Gastrocnemius medialis (tissue), 4 donors: ENCODE measurements around the gene SUMO2.

Source experiments
- CTCF ChIP-seq, 5 experiments: fragments of 450-650 bp in 3 of 5; fragments of 200-600 bp in 2 of 5; sonication (generic) in 2 of 5; IDR thresholded peaks in 4 of 5; conservative IDR thresholded peaks in 1 of 5; 1 replicate in 4 of 5; 2 replicates in 1 of 5; pipeline ENCODE4 v1.5.1; 2016 to 2019; ENCODE audit warnings: antibody characterized with exemption in 5 of 5, mild to moderate bottlenecking in 3 of 5, moderate library complexity in 3 of 5
- POLR2A ChIP-seq, 2 donors: fragments of 450-650 bp; IDR thresholded peaks; one replicate each; pipeline ENCODE4 v1.6.1; 2017; ENCODE audit warnings: antibody characterized with exemption in 2 of 2, mild to moderate bottlenecking in 2 of 2, moderate library complexity in 2 of 2

- TF ChIP-seq CTCF (IDR thresholded peaks at IDR 0.05 in 4 of 5, conservative IDR thresholded peaks at IDR 0.05 in 1 of 5) (no peak), POLR2A (IDR thresholded peaks at IDR 0.05) (no peak)
These were observed 36.2 kb downstream of the SUMO2 start for GRCh38 chr17:75146592-75146991.
